Measurements from ENCODE around the gene APBA2. TPM values are rescaled to one million over a fixed set of nuclear protein-coding genes. Genes with fewer than 3 reads are reported as not detected.
A peak's percentile ranks its signal among the peaks of the same experiment; 100 is the strongest.

APBA2 gene
- total RNA-seq, 4 donors from 2014 or later = 1.3 to 7.0 (median 2.4) TPM

DNA sequence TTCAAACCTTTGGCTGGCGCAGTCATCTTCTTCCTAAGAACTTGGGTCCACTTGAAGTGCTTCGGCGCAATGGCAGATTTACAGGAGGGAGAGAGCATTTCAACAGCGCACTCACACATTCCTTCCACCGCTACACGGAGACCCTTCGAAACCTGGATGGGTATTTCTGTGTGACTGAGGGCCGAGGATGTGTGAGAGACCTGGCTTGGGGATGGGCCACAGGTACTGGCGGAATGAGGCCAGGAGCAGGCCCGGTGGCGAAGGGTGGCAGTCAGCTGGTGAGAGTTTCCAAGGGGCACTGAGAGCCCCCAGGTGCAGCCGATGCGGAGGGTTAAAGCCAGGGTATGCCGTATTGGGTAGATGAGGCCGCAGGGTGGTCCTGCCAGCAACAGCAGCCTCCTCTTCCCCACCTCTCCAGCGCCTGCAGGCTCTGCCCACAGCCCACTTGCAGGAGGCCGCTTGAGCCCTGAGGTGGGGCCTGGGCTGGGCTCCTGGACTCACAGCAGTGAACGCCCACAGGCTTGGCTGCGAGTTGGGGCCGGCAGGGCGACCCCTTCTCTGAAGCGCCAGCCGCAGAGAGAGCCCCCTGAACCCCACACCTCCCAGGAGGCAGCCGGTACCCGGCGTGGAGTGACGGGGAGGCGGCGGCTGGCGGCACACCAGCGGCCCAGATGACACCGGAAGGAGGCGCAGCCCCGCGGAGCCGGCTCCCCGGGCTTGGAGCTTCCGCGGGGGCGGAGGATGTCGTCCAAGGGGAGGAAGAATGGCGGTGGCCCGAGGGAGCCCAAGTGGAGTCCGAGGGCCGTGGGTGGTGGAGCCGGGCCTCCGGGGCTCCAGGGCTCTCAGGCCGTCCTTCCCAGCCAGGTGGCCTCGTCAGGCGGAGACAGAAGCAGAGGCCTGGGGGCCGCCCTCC is 217.4 kb downstream of the APBA2 start:
- no peak for TF ChIP-seq POLR2A (IDR thresholded peaks at IDR 0.05)
- TF ChIP-seq, protein P1, sequence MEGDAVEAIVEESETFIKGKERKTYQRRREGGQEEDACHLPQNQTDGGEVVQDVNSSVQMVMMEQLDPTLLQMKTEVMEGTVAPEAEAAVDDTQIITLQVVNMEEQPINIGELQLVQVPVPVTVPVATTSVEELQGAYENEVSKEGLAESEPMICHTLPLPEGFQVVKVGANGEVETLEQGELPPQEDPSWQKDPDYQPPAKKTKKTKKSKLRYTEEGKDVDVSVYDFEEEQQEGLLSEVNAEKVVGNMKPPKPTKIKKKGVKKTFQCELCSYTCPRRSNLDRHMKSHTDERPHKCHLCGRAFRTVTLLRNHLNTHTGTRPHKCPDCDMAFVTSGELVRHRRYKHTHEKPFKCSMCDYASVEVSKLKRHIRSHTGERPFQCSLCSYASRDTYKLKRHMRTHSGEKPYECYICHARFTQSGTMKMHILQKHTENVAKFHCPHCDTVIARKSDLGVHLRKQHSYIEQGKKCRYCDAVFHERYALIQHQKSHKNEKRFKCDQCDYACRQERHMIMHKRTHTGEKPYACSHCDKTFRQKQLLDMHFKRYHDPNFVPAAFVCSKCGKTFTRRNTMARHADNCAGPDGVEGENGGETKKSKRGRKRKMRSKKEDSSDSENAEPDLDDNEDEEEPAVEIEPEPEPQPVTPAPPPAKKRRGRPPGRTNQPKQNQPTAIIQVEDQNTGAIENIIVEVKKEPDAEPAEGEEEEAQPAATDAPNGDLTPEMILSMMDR (IDR thresholded peaks at IDR 0.05) = no peak
- no peak for TF ChIP-seq EP300 (IDR thresholded peaks at IDR 0.05)
- no peak for TF ChIP-seq POLR2AphosphoS5 (IDR thresholded peaks at IDR 0.05)
- 82% methylated on average over 21 of the region's 51 CpGs for WGBS
- no peak overlapping the region for H3K27ac ChIP-seq

DNA sequence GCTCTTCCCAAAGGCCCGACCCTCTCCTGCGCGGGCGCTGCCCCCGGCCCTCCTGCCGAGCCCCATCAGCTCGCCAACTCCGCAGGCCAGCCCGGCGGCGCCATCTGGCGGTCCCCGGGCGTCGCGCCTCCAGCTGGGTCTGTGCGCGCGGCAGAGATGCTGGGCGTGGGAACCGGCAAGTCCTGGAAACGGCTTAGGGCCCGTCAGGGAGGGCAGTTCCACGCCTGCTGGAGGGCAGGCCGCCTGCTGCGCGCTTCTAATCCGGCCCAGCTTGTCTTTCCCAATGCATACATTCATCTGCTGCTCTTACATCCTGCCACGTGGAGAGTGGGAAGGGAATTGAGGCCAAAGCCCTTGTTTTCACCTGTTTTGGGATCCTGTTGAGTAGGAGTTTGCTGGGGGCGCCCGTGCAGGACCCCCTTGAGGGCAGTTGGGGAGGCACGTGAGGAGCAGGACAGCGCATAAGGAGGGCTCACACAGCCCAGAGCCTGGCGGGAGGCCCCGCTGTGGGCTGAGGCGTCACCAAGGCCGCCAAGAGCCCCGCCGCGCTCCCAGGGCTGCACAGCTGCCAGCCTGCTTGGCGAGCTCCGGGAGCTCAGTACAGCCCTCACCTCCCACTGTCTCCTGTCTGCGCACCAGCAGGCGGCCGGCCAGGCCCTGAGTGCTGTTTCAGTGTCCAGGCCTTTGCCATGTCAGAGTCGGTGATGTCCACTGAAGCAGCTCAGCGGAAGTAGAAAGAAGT is 218.2 kb downstream of the APBA2 start:
- Histone ChIP-seq H3K27ac (no peak overlapping the region), H3K4me1 (peaks cover 7% of the 10 kb centered on the region), H3K4me3 (peak overlapping the region; percentile 38), H3K27me3 (peaks cover 7% of the 10 kb centered on the region), H3K36me3 (no peaks in the 10 kb centered on the region), H3K9me3 (no peaks in the 10 kb centered on the region)
- 71% methylated on average over 21 of the region's 47 CpGs for WGBS
- DNase-seq (ENCODE audit: low spot score in 2 of 2) = no peak
- TF ChIP-seq EP300 (IDR thresholded peaks at IDR 0.05) = no peak
- TF ChIP-seq POLR2AphosphoS5 (IDR thresholded peaks at IDR 0.05) = no peak
- TF ChIP-seq, protein P1 (IDR thresholded peaks at IDR 0.05) = peak in 1 of 2 donors; percentile 85
- no peak for TF ChIP-seq POLR2A (IDR thresholded peaks at IDR 0.05)

More for the DNA sequence above, 217.4 kb downstream of the APBA2 start:
- no peaks in the 10 kb centered on the region for H3K9me3 ChIP-seq
- no peak for DNase-seq (ENCODE audit: low spot score in 2 of 2)
- peaks cover 7% of the 10 kb centered on the region for H3K27me3 ChIP-seq
- H3K4me3 ChIP-seq = peak overlapping the region; percentile 38
- H3K36me3 ChIP-seq = no peaks in the 10 kb centered on the region
- H3K4me1 ChIP-seq = peaks cover 7% of the 10 kb centered on the region

GRCh38 chr15:29104566-29104880 is 218.7 kb downstream of the APBA2 start:
- H3K27ac ChIP-seq = no peak overlapping the region
- no peak for TF ChIP-seq POLR2AphosphoS5 (IDR thresholded peaks at IDR 0.05)
- TF ChIP-seq EP300 (IDR thresholded peaks at IDR 0.05) = no peak
- TF ChIP-seq, protein P1 (IDR thresholded peaks at IDR 0.05) = no peak
- TF ChIP-seq POLR2A (IDR thresholded peaks at IDR 0.05) = no peak
- no peak overlapping the region for H3K4me3 ChIP-seq
- H3K9me3 ChIP-seq = no peaks in the 10 kb centered on the region
- H3K27me3 ChIP-seq = peaks cover 7% of the 10 kb centered on the region
- H3K4me1 ChIP-seq = peaks cover 7% of the 10 kb centered on the region
- H3K36me3 ChIP-seq = no peaks in the 10 kb centered on the region
- 95% methylated on average over 6 of the region's 6 CpGs for WGBS
- DNase-seq (ENCODE audit: low spot score in 2 of 2) = no peak

DNA sequence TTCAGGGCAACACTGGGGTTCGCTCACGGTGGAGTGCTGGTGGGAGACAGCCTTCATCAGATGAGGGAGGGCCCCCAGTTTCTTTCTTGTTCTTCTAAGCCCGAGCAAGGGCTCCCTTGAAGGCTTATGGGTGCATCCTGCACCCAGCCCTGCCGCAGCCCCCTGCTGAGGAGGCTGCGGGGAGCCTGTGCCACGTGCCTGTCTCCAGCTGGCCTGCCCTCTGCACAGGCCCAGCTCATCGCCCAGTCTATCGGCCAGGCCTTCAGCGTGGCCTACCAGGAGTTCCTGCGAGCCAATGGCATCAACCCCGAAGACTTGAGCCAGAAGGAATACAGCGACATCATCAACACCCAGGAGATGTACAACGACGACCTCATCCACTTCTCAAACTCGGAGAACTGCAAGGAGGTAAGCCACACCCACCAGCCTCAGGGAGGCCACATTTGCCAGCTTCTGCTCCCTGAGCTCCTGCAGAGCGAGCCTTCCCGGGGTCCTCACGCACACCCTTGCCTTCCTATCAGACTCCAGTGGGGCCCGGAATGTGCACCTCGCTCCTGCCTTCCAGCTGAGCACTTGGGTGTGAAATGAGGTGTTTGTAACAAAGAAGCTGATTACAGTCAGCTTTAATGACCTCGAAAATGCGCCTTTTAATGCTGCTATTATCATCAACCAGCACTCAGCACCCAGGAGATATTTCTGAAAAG is 219.5 kb downstream of the APBA2 start:
- H3K36me3 ChIP-seq = no peaks in the 10 kb centered on the region
- TF ChIP-seq EP300 (IDR thresholded peaks at IDR 0.05) (no peak), POLR2AphosphoS5 (IDR thresholded peaks at IDR 0.05) (no peak), POLR2A (IDR thresholded peaks at IDR 0.05) (no peak)
- TF ChIP-seq, protein P1 (IDR thresholded peaks at IDR 0.05) = no peak
- H3K9me3 ChIP-seq = no peaks in the 10 kb centered on the region
- 77% methylated on average over 12 of the region's 22 CpGs for WGBS
- peaks cover 7% of the 10 kb centered on the region for H3K27me3 ChIP-seq
- peaks cover 7% of the 10 kb centered on the region for H3K4me1 ChIP-seq
- DNase-seq (ENCODE audit: low spot score in 2 of 2) = no peak
- no peak overlapping the region for H3K4me3 ChIP-seq
- H3K27ac ChIP-seq = no peak overlapping the region
